ENCODE measurements around the gene CNOT3. TPM values are rescaled to one million over a fixed set of nuclear protein-coding genes. Genes with fewer than 3 reads are reported as not detected.
"Not testable (repeated sequence)": the region's sequence is repeated elsewhere in the genome, so short reads cannot be mapped to it uniquely, and the experiment has no call there.

Gene CNOT3
- total RNA-seq, 4 donors from 2014 or later, result 21.6 to 30.3 (median 24.8) TPM

DNA sequence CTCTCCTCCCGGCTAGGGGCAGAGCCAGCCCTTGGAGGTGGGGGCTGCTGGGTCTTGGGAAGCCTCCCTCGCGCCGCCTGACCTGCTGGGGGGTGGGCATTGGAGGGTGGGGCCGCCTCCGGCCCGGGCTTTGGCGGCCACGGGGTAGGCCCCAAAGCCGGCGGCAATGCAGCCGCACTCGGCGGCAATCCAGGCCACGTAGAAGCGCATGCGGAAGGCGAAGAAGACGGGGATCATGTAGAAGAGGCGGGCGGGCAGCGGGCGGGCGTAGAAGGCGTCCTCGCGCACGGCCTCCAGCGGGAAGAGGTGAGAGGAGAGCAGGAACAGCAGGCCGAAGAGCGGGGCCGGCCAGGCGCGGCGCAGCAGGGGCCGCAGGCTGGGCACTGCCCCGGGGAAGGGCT, 43.1 kb downstream of the CNOT3 start:
- H3K4me3 ChIP-seq, result no peak overlapping the region
- DNase-seq (ENCODE audit: low spot score in 2 of 2), result no peak
- WGBS, 2 donors, result 93% methylated on average over 37 of the region's 37 CpGs

GRCh38 chr19:54181894-54182293, 44.3 kb downstream of the CNOT3 start:
- not testable (repeated sequence) for H3K27me3 ChIP-seq
- 90 to 94% methylated on average over 3 of the region's 3 CpGs for WGBS, 2 donors
- H3K36me3 ChIP-seq, result peaks cover 0 to 56% (median 0%) of the 10 kb centered on the region in 3 donors

More for the DNA sequence above, 43.1 kb downstream of the CNOT3 start:
- no peak overlapping the region for H3K27ac ChIP-seq
- TF ChIP-seq, protein P1, sequence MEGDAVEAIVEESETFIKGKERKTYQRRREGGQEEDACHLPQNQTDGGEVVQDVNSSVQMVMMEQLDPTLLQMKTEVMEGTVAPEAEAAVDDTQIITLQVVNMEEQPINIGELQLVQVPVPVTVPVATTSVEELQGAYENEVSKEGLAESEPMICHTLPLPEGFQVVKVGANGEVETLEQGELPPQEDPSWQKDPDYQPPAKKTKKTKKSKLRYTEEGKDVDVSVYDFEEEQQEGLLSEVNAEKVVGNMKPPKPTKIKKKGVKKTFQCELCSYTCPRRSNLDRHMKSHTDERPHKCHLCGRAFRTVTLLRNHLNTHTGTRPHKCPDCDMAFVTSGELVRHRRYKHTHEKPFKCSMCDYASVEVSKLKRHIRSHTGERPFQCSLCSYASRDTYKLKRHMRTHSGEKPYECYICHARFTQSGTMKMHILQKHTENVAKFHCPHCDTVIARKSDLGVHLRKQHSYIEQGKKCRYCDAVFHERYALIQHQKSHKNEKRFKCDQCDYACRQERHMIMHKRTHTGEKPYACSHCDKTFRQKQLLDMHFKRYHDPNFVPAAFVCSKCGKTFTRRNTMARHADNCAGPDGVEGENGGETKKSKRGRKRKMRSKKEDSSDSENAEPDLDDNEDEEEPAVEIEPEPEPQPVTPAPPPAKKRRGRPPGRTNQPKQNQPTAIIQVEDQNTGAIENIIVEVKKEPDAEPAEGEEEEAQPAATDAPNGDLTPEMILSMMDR (IDR thresholded peaks at IDR 0.05), result no peak
- TF ChIP-seq EP300 (IDR thresholded peaks at IDR 0.05) (no peak), POLR2A (IDR thresholded peaks at IDR 0.05) (no peak)
- peaks cover 0 to 61% (median 0%) of the 10 kb centered on the region in 3 donors for H3K36me3 ChIP-seq
- H3K4me1 ChIP-seq, result no peaks in the 10 kb centered on the region
- no peaks in the 10 kb centered on the region for H3K27me3 ChIP-seq
- H3K9me3 ChIP-seq, result no peaks in the 10 kb centered on the region

GRCh38 chr19:54183431-54183830, 45.9 kb downstream of the CNOT3 start:
- Histone ChIP-seq H3K27me3 (no peaks in the 10 kb centered on the region), H3K4me1 (peaks cover 0 to 5% (median 5%) of the 10 kb centered on the region in 4 donors), H3K9me3 (no peaks in the 10 kb centered on the region), H3K4me3 (no peak overlapping the region), H3K27ac (no peak overlapping the region), H3K36me3 (peaks cover 0 to 48% (median 0%) of the 10 kb centered on the region in 3 donors)
- TF ChIP-seq, protein P1 (IDR thresholded peaks at IDR 0.05), result no peak
- TF ChIP-seq EP300 (IDR thresholded peaks at IDR 0.05), result no peak
- TF ChIP-seq POLR2A (IDR thresholded peaks at IDR 0.05), result no peak
- 92 to 95% methylated on average over 9 to 11 of the region's 11 CpGs for WGBS, 2 donors
- no peak for DNase-seq (ENCODE audit: low spot score in 2 of 2)

More at GRCh38 chr19:54181894-54182293, 44.3 kb downstream of the CNOT3 start:
- DNase-seq (ENCODE audit: low spot score in 2 of 2); H3K4me3 ChIP-seq; H3K27ac ChIP-seq; H3K4me1 ChIP-seq; H3K9me3 ChIP-seq: not testable (repeated sequence)

GRCh38 chr19:54186351-54186750, 48.8 kb downstream of the CNOT3 start:
- TF ChIP-seq EP300 (IDR thresholded peaks at IDR 0.05) (no peak), POLR2A (IDR thresholded peaks at IDR 0.05) (no peak)
- TF ChIP-seq, protein P1 (IDR thresholded peaks at IDR 0.05), result no peak
- no peaks in the 10 kb centered on the region for H3K9me3 ChIP-seq
- peaks cover 0 to 13% (median 10%) of the 10 kb centered on the region in 4 donors for H3K4me1 ChIP-seq
- WGBS, 2 donors, result 90 to 93% methylated on average over 8 of the region's 8 CpGs
- no peak overlapping the region for H3K4me3 ChIP-seq
- peaks cover 0 to 20% (median 0%) of the 10 kb centered on the region in 3 donors for H3K36me3 ChIP-seq
- no peaks in the 10 kb centered on the region for H3K27me3 ChIP-seq
- peak overlapping the region in 1 of 4 donors; percentile 99 for H3K27ac ChIP-seq
- DNase-seq (ENCODE audit: low spot score in 2 of 2), result no peak

DNA sequence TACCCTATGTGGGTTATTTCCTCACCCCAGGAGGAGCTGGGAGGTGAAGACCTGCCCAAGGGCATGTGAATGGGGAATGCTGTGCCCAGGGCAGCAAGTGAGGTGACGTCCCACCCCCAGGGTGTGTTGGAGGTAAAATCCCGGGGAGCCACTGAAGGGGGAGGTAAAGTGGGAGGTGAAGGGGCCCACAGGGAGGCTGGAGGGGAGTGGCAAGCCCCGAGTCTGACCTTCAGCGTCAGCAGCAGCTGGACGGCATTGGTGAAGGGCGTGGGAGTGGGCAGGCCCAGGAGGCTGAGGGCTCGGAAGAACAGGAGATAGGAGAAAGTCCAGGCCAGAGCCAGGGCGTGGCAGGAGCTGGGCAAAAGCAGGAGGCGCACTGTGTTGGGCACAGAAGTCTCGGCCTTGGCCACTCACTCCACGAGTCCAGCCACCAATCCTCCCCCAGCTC, 49.4 kb downstream of the CNOT3 start:
- TF ChIP-seq, protein P1 (IDR thresholded peaks at IDR 0.05), result no peak
- no peak for TF ChIP-seq EP300 (IDR thresholded peaks at IDR 0.05)
- no peaks in the 10 kb centered on the region for H3K9me3 ChIP-seq
- WGBS, 2 donors, result 70 to 75% methylated on average over 11 of the region's 11 CpGs
- H3K36me3 ChIP-seq, result peaks cover 0 to 20% (median 0%) of the 10 kb centered on the region in 3 donors
- peaks cover 2 to 19% (median 16%) of the 10 kb centered on the region in 4 donors for H3K4me1 ChIP-seq
- no peak overlapping the region for H3K4me3 ChIP-seq
- peak overlapping the region in 1 of 4 donors; percentile 99 for H3K27ac ChIP-seq
- H3K27me3 ChIP-seq, result no peaks in the 10 kb centered on the region
- no peak for DNase-seq (ENCODE audit: low spot score in 2 of 2)
